KOPT-K1 (cell line): Measurements from ENCODE around the gene RBFOX2.
"Not testable (repeated sequence)": the region's sequence is repeated elsewhere in the genome, so short reads cannot be mapped to it uniquely, and the experiment has no call there.

ENCODE experiments used
- H3K27ac ChIP-seq: fragments of 200-600 bp; sonication (generic); 2 replicates; pipeline ENCODE4 v1.5.1; 2016; ENCODE audit warnings: antibody characterized with exemption, mild to moderate bottlenecking, low read depth, low read length; ENCODE audit not compliant: poor library complexity, severe bottlenecking
- H3K36me3 ChIP-seq: fragments of 200-600 bp; sonication (generic); 2 replicates; pipeline ENCODE4 v1.5.1; 2017; ENCODE audit warnings: antibody characterized with exemption, mild to moderate bottlenecking, low read length, moderate library complexity; ENCODE audit not compliant: insufficient read depth
- H3K9me3 ChIP-seq: fragments of 200-600 bp; sonication (generic); 2 replicates; pipeline ENCODE4 v1.5.1; 2017; ENCODE audit warnings: antibody characterized with exemption, low read length, mild to moderate bottlenecking; ENCODE audit not compliant: insufficient read depth, poor library complexity, severe bottlenecking

Gene RBFOX2

GRCh38 chr22:35821654-35822053 is 207.0 kb downstream of the RBFOX2 start:
- Histone ChIP-seq H3K9me3 (no peaks in the 10 kb centered on the region), H3K36me3 (no peaks in the 10 kb centered on the region), H3K27ac (no peak overlapping the region)

GRCh38 chr22:35819421-35819820 is 209.2 kb downstream of the RBFOX2 start:
- no peaks in the 10 kb centered on the region for H3K36me3 ChIP-seq
- H3K9me3 ChIP-seq: no peaks in the 10 kb centered on the region
- no peak overlapping the region for H3K27ac ChIP-seq

GRCh38 chr22:35818897-35819296 is 209.7 kb downstream of the RBFOX2 start:
- no peaks in the 10 kb centered on the region for H3K9me3 ChIP-seq
- H3K27ac ChIP-seq: no peak overlapping the region
- H3K36me3 ChIP-seq: no peaks in the 10 kb centered on the region

GRCh38 chr22:35812600-35812999 is 216.0 kb downstream of the RBFOX2 start:
- H3K27ac ChIP-seq: no peak overlapping the region
- no peaks in the 10 kb centered on the region for H3K9me3 ChIP-seq
- no peaks in the 10 kb centered on the region for H3K36me3 ChIP-seq

GRCh38 chr22:35811670-35812069 is 217.0 kb downstream of the RBFOX2 start:
- Histone ChIP-seq H3K36me3 (no peaks in the 10 kb centered on the region), H3K27ac (no peak overlapping the region), H3K9me3 (no peaks in the 10 kb centered on the region)

- Histone ChIP-seq H3K27ac (no peak overlapping the region), H3K9me3 (no peaks in the 10 kb centered on the region), H3K36me3 (no peaks in the 10 kb centered on the region)
Observed at GRCh38 chr22:35809816-35810215, 218.8 kb downstream of the RBFOX2 start.

GRCh38 chr22:35808377-35808776 is 220.2 kb downstream of the RBFOX2 start:
- H3K27ac ChIP-seq: no peak overlapping the region
- no peaks in the 10 kb centered on the region for H3K9me3 ChIP-seq
- no peaks in the 10 kb centered on the region for H3K36me3 ChIP-seq

- H3K27ac ChIP-seq, H3K36me3 ChIP-seq, H3K9me3 ChIP-seq: not testable (repeated sequence)
Observed at GRCh38 chr22:35806668-35807067, 222.0 kb downstream of the RBFOX2 start.

- Histone ChIP-seq H3K27ac (no peak overlapping the region), H3K9me3 (no peaks in the 10 kb centered on the region), H3K36me3 (no peaks in the 10 kb centered on the region)
Observed at GRCh38 chr22:35805466-35805865, 223.2 kb downstream of the RBFOX2 start.

- H3K36me3 ChIP-seq: no peaks in the 10 kb centered on the region
- no peaks in the 10 kb centered on the region for H3K9me3 ChIP-seq
- H3K27ac ChIP-seq: no peak overlapping the region
Observed at GRCh38 chr22:35804421-35804820, 224.2 kb downstream of the RBFOX2 start.

- Histone ChIP-seq H3K27ac (no peak overlapping the region), H3K9me3 (no peaks in the 10 kb centered on the region), H3K36me3 (no peaks in the 10 kb centered on the region)
Observed at GRCh38 chr22:35802885-35803284, 225.7 kb downstream of the RBFOX2 start.

- not testable (repeated sequence) for H3K27ac ChIP-seq, H3K36me3 ChIP-seq, H3K9me3 ChIP-seq
Observed at GRCh38 chr22:35801301-35801700, 227.3 kb downstream of the RBFOX2 start.

- H3K27ac ChIP-seq: no peak overlapping the region
- no peaks in the 10 kb centered on the region for H3K36me3 ChIP-seq
- H3K9me3 ChIP-seq: no peaks in the 10 kb centered on the region
Observed at GRCh38 chr22:35799150-35799549, 229.5 kb downstream of the RBFOX2 start.

- Histone ChIP-seq H3K36me3 (no peaks in the 10 kb centered on the region), H3K27ac (no peak overlapping the region), H3K9me3 (no peaks in the 10 kb centered on the region)
Observed at GRCh38 chr22:35797411-35797810, 231.2 kb downstream of the RBFOX2 start.

GRCh38 chr22:35795476-35795875 is 233.1 kb downstream of the RBFOX2 start:
- no peaks in the 10 kb centered on the region for H3K36me3 ChIP-seq
- H3K27ac ChIP-seq: no peak overlapping the region
- no peaks in the 10 kb centered on the region for H3K9me3 ChIP-seq

GRCh38 chr22:35792506-35792905 is 236.1 kb downstream of the RBFOX2 start:
- Histone ChIP-seq H3K36me3 (no peaks in the 10 kb centered on the region), H3K9me3 (no peaks in the 10 kb centered on the region), H3K27ac (no peak overlapping the region)

- H3K36me3 ChIP-seq, H3K27ac ChIP-seq, H3K9me3 ChIP-seq: not testable (repeated sequence)
Observed at GRCh38 chr22:35791788-35792187, 236.8 kb downstream of the RBFOX2 start.
